Testis (tissue), 2 donors: ENCODE measurements around the gene CD300LD.

Experiments
- CTCF ChIP-seq, 3 experiments: fragments of 450-650 bp in 2 of 3; fragments of 200-600 bp in 1 of 3; sonication (generic) in 1 of 3; IDR thresholded peaks; one replicate each; pipeline ENCODE4 v1.5.1; 2016 to 2019; ENCODE audit warnings: antibody characterized with exemption in 3 of 3, mild to moderate bottlenecking in 2 of 3, moderate library complexity in 1 of 3
- POLR2A ChIP-seq: fragments of 450-650 bp; IDR thresholded peaks from one replicate; pipeline ENCODE4 v1.6.1; 2017; ENCODE audit warnings: antibody characterized with exemption, mild to moderate bottlenecking, moderate library complexity

- TF ChIP-seq CTCF (IDR thresholded peaks at IDR 0.05) (no peak), POLR2A (no peak)
Observed at GRCh38 chr17:74542727-74543383, 49.2 kb downstream of the CD300LD start.
